Stomach (tissue), 4 donors: ENCODE results near the gene PRR33.

Experiments used
- CTCF ChIP-seq, 7 experiments: fragments of 450-650 bp in 4 of 7; fragments of 200-600 bp in 3 of 7; sonication (generic) in 3 of 7; IDR thresholded peaks; one replicate each; pipeline ENCODE4 v1.5.1; 2016 to 2019; ENCODE audit warnings: antibody characterized with exemption in 7 of 7, control low read depth in 2 of 7, mild to moderate bottlenecking in 1 of 7
- EP300 ChIP-seq: sonication (generic); formaldehyde crosslinking; IDR thresholded peaks from one replicate; pipeline ENCODE4 v1.6.1; 2017; ENCODE audit warnings: antibody characterized with exemption
- POLR2A ChIP-seq, 4 donors: fragments of 450-650 bp; IDR thresholded peaks; one replicate each; pipeline ENCODE4 v1.6.1; 2016; ENCODE audit warnings: antibody characterized with exemption in 4 of 4, control low read depth in 2 of 4, mild to moderate bottlenecking in 1 of 4, moderate library complexity in 1 of 4

- no peak for TF ChIP-seq CTCF (IDR thresholded peaks at IDR 0.05)
- no peak for TF ChIP-seq EP300
- TF ChIP-seq POLR2A (IDR thresholded peaks at IDR 0.05), result no peak
These were observed 37.4 kb downstream of the PRR33 start for GRCh38 chr11:1854132-1854948.
